HG03097 (cell line): Measurements from ENCODE around the gene TUSC7.

Experiments used
- ATAC-seq: cut with Tn5 transposase; IDR thresholded peaks from one replicate; pipeline ENCODE4 v1.9.1; 2021; ENCODE audit not compliant: unreplicated experiment, low FRiP score

Gene TUSC7

GRCh38 chr3:116709479-116709878 is at the start of gene TUSC7:
Gene TUSC7, plus strand, starts transcription at chr3:116709779.
- ATAC-seq: no peak

DNA sequence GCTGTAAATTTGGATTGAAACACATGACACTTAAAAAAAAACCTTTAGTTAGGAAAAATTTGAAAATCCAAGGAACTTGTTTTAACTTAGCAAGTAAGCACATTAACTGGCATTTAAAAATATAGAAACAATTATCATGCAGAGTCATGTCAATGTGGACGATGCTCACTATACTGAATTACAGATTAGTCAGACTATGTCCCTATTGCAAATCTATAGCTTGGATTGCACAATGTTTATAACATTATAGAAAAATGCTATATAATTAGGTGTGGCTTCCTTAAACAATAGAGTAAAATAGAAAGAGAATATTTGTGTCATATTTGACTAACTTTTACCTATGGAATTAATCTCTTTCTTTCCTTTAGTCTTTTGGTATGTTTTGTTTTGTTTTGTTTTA is 48.4 kb upstream of the TUSC7 start:
- no peak for ATAC-seq

GRCh38 chr3:116663161-116664110 is 46.1 kb upstream of the TUSC7 start:
- ATAC-seq: no peak

- no peak for ATAC-seq
These were observed 42.3 kb upstream of the TUSC7 start for GRCh38 chr3:116667324-116667723.

DNA sequence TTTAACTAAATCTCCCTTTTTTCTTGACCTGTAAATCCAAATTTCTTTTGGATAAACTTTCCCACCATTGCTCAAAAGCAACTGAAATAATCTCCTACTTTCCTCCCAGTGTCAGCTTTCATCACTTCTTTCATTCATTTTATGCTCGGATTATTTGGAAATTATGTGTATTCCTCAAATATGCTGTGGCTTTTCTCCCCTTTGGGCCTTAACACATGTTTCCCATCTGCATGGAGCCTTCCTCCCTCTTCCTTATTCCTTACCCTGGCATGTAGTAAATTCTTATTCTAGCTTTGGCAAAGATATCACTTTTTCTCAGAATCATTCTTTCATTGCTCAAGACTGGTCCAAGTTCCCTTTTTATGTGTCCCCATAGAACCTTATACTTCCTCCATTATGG is 41.8 kb upstream of the TUSC7 start:
- ATAC-seq: no peak

DNA sequence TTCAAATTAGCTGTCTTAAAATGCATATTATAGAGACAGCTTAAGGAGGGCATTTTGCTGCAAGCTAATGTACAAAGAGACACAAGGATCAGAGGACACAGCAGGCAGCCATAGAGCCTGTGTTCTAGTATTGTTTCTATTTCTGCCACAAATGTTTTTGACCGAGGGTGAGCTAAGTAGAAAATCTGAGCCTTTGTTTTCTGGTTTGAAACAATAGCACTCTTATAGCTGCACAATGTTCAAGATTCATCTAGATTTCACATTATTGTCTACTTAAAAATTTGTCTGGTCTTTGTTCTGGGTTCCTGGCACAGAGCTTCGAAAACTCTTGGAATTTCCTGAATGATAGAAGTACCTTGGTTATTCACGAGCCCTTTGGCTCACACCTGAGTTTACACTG is 40.0 kb upstream of the TUSC7 start:
- no peak for ATAC-seq

DNA sequence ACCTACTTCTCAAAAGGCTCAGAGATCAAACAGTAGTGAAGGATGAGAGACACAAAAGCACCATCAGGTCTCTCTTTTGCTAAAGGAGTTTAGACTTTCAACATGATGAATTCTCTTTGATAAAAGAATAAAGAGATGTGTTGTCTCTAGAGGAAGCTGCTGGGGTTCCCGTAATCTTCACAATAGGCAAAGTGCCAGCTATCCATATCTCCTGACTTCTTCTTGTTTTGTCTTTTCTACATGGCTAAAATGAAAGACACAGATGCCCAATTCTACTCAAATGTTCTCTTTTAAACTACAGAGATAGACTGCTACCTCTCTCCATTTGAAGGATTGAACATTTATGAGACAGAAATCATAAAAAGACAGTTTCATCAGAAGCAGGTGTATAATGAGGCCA is 38.4 kb upstream of the TUSC7 start:
- ATAC-seq: no peak

- ATAC-seq: no peak
These were observed 30.7 kb upstream of the TUSC7 start for GRCh38 chr3:116678853-116679252.

DNA sequence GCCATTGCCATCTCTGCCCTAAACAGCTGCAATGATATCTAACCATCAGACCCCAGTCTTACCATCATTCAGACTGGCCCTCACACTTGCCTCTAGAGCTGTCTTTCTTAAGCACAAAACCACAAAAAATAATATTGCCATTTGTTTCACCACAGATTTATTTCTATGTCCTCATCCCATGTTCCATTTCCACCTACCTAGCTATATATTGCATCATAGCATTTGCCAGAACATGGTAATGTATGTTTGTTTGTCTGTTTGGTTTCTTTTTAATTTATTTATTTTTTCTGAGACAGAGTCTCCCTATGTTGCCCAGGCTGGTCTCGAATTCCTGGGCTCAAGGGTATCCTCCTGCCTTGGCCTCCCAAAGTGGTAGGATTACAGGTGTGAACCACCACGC is 18.5 kb upstream of the TUSC7 start:
- ATAC-seq: no peak

DNA sequence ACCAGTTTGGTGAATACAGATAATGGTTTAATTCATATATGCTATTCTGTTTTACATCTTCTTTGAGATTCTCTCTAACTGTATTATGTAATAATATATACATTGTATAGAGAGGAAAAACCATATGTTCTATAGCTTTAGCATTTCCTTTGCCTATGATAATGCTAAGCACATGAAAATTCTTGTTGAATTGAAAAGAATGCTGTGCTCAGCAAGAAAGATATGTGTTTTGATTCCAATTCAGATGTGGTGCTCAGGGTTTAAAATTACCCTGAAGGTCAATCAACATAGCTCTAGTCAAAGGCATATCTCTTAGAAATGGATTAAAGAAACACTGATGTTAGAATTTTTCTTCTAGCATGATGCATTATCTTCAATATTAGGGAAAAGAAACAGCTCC is 8.5 kb upstream of the TUSC7 start:
- no peak for ATAC-seq

- ATAC-seq: no peak
These were observed 7.2 kb upstream of the TUSC7 start for GRCh38 chr3:116702334-116702733.

DNA sequence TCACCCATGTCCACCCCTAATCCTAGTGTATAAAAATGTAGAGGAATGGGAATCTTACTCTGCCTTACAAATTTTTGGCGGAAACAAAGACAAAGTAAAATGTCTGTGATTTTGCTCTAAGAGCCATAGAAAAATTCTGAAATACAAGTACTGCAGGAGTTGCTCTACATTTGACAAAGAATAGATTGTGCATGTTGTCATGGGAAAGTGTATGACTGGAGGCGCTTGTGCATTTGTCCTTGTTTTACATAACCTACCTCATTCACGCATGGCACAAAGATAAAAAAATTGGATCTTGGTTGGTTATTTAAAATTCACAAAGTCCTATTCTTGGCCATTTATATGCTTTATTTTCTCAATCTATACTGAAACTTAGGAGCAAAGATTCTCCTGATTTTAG is 2.0 kb upstream of the TUSC7 start:
- ATAC-seq: no peak

GRCh38 chr3:116716490-116716889 is 6.9 kb downstream of the TUSC7 start:
- ATAC-seq: no peak

GRCh38 chr3:116717566-116717965 is 8.0 kb downstream of the TUSC7 start:
- no peak for ATAC-seq

GRCh38 chr3:116728454-116728853 is 18.9 kb downstream of the TUSC7 start:
- ATAC-seq: no peak

GRCh38 chr3:116734243-116734642 is 24.7 kb downstream of the TUSC7 start:
- no peak for ATAC-seq

GRCh38 chr3:116739678-116740077 is 30.1 kb downstream of the TUSC7 start:
- ATAC-seq: no peak

- ATAC-seq: no peak
These were observed 30.7 kb downstream of the TUSC7 start for GRCh38 chr3:116740293-116740692.

DNA sequence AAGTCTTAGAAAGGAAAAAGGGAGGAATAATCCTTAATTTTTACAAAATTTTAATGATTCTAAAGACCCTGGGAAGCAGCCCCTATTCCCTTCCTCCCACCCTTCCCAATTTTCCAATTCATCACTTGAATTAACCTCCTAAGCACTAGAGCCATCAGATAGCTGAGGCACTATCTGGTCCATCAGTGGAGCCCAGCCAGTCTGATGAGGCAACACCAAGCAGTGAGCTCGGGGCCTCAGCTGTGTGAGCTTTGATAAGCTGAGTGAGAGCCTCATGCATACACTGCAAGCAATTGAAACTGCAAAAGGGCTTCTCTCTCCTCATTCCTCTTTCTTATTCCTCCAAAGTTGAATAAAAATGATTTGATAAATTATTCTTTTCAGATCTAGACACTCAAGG is 31.9 kb downstream of the TUSC7 start:
- ATAC-seq: no peak

- ATAC-seq: no peak
These were observed 33.5 kb downstream of the TUSC7 start for GRCh38 chr3:116743062-116743461.

GRCh38 chr3:116749388-116749787 is 39.8 kb downstream of the TUSC7 start:
- ATAC-seq: no peak

- ATAC-seq: no peak
These were observed 47.7 kb downstream of the TUSC7 start for GRCh38 chr3:116757315-116757714.
